Measurements from ENCODE around the gene PRDM11.
A peak's percentile ranks its signal among the peaks of the same experiment; 100 is the strongest.

GRCh38 chr11:45105233-45105983 lies 41.0 kb upstream of the PRDM11 start:
- TF ChIP-seq USF2 (IDR thresholded peaks at IDR 0.05; ENCODE audit: borderline replicate concordance, low read depth, low read length) = no peak
- no peak for TF ChIP-seq TCF12 (IDR thresholded peaks at IDR 0.05; ENCODE audit: low read depth, low read length)
- TF ChIP-seq ETV6 (conservative IDR thresholded peaks at IDR 0.05 in 1 of 2, IDR thresholded peaks at IDR 0.05 in 1 of 2; ENCODE audit: borderline replicate concordance in 1 of 2, low read depth in 1 of 2) = no peak
- no peak for TF ChIP-seq BHLHE40 (IDR thresholded peaks at IDR 0.05; ENCODE audit: borderline replicate concordance in 1 of 2, low read depth in 2 of 2, low read length in 1 of 2)
- TF ChIP-seq CTCF (IDR thresholded peaks at IDR 0.05 in 2 of 3, conservative IDR thresholded peaks at IDR 0.05 in 1 of 3; ENCODE audit: control insufficient read depth in 2 of 3, extremely low read depth in 1 of 3, insufficient read depth in 1 of 3, low read depth in 3 of 3, low read length in 3 of 3) = peak; percentile 89 to 92 (median 91)
